HepG2 (cell line): Measurements from ENCODE around the gene TTPAL. TPM values are rescaled to one million over a fixed set of nuclear protein-coding genes. Genes with fewer than 3 reads are reported as not detected.
A peak's percentile ranks its signal among the peaks of the same experiment; 100 is the strongest.

Source experiments
- CEBPB ChIP-seq: IDR thresholded peaks from 2 replicates; pipeline ENCODE4 v1.6.1; 2011; ENCODE audit warnings: low read depth, low read length, improper control_type of control experiment, borderline replicate concordance
- DPF2 ChIP-seq: sonication (generic); formaldehyde crosslinking; IDR thresholded peaks from 2 replicates; pipeline ENCODE4 v1.4.0; 2020; ENCODE audit warnings: mild to moderate bottlenecking, low read depth, missing genetic modification reagents, borderline replicate concordance
- FOXM1 ChIP-seq: sonication (generic); formaldehyde crosslinking; IDR thresholded peaks from 2 replicates; pipeline ENCODE4 v1.5.0; 2020; ENCODE audit warnings: missing genetic modification reagents
- GABPB1 ChIP-seq: IDR thresholded peaks from 2 replicates; pipeline ENCODE4 v1.6.1; 2016; ENCODE audit warnings: mild to moderate bottlenecking, missing genetic modification reagents, moderate library complexity, missing compliant biosample characterization
- MTF2 ChIP-seq: sonication (generic); formaldehyde crosslinking; IDR thresholded peaks from 2 replicates; pipeline ENCODE4 v1.5.0; 2020; ENCODE audit warnings: missing genetic modification reagents, borderline replicate concordance
- REST ChIP-seq, 2 experiments: IDR thresholded peaks; 2 replicates each; pipeline ENCODE4 v1.6.1; 2011 to 2012; ENCODE audit warnings: low read length in 2 of 2, borderline replicate concordance in 1 of 2, low read depth in 1 of 2, mild to moderate bottlenecking in 1 of 2, moderate library complexity in 1 of 2
- SRSF4 ChIP-seq: fragments of 200-400 bp; formaldehyde crosslinking; IDR thresholded peaks from one replicate; pipeline ENCODE4 v1.6.1; 2018; ENCODE audit warnings: mild to moderate bottlenecking, low read depth, low read length, moderate library complexity; ENCODE audit not compliant: poor library complexity, severe bottlenecking
- ZFP37 ChIP-seq: sonication (generic); formaldehyde crosslinking; IDR thresholded peaks from 2 replicates; pipeline ENCODE4 v1.4.0; 2020; ENCODE audit warnings: missing genetic modification reagents, borderline replicate concordance
- ZNF530 ChIP-seq: sonication (generic); formaldehyde crosslinking; IDR thresholded peaks from 2 replicates; pipeline ENCODE4 v1.5.0; 2020; ENCODE audit warnings: low read depth, mild to moderate bottlenecking, missing genetic modification reagents
- ZNF564 ChIP-seq: sonication (generic); formaldehyde crosslinking; IDR thresholded peaks from 2 replicates; pipeline ENCODE4 v1.8.1; 2023; ENCODE audit warnings: mild to moderate bottlenecking, missing genetic modification reagents
- ZNF597 ChIP-seq: sonication (generic); formaldehyde crosslinking; IDR thresholded peaks from 2 replicates; pipeline ENCODE4 v1.5.0; 2020; ENCODE audit warnings: missing genetic modification reagents
- polyA plus RNA-seq, 8 experiments: library from polyadenylated mRNA; depleted of rRNA in 3 of 8; stranded (reverse) in 7 of 8; unstranded in 1 of 8; fragments of >200 nt; fragmentation: Illumina TruSeq in 4 of 8; extraction: Trizol in 4 of 8; gene quantifications; 2 replicates each; pipeline versions ENCODE4 v1.2.1 to v1.2.3, GENCODE V29; 2011 to 2016; ENCODE audit warnings: low read depth in 4 of 8, missing spikeins in 1 of 8, mixed read lengths in 1 of 8; ENCODE audit not compliant: insufficient read depth in 1 of 8
- total RNA-seq, 5 experiments: library from RNA; depleted of rRNA; stranded (reverse); fragments of >200 nt; fragmentation: Illumina TruSeq; extraction: Trizol; gene quantifications; 2 replicates each; pipeline ENCODE4 v1.2.3, GENCODE V29; 2016; ENCODE audit warnings: low read depth in 1 of 5
- TF ChIP-seq, protein P1 (sequence below): sonication (generic); formaldehyde crosslinking; IDR thresholded peaks from 2 replicates; pipeline ENCODE4 v1.4.0; 2020; ENCODE audit warnings: missing genetic modification reagents
- TF ChIP-seq, protein P2 (sequence below): sonication (generic); formaldehyde crosslinking; IDR thresholded peaks from 2 replicates; pipeline ENCODE4 v1.4.0; 2020; ENCODE audit warnings: missing genetic modification reagents, borderline replicate concordance
- TF ChIP-seq, protein P3 (sequence below): sonication (generic); formaldehyde crosslinking; conservative IDR thresholded peaks from 2 replicates; pipeline ENCODE4 v1.5.0; 2020; ENCODE audit warnings: missing genetic modification reagents

Gene TTPAL
- total and polyA plus RNA-seq, 2 of the 13 experiments (the other 11 are each of a cell fraction or from before 2014, with no cell fraction given), result 4.3 to 18.8 TPM

DNA sequence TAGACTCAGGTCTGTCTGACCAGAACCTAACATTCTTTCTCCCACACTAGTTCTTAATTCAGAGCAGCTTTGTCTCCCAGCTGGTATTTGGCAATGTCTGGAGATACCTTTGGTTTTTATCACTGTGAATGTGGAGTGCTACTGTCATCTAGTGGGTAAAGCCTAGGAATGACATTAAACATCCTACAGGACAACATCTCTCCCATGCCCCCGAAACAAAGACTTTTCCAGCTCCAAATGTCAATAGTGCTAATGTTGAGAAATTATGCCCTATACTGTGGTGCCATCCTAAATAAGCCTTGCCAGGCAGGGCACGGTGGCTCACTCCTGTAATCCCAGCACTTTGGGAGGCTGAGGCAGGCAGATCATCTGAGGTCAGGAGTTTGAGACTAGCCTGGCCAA, 4.2 kb upstream of the TTPAL start (continued):
- TF ChIP-seq, protein P1, sequence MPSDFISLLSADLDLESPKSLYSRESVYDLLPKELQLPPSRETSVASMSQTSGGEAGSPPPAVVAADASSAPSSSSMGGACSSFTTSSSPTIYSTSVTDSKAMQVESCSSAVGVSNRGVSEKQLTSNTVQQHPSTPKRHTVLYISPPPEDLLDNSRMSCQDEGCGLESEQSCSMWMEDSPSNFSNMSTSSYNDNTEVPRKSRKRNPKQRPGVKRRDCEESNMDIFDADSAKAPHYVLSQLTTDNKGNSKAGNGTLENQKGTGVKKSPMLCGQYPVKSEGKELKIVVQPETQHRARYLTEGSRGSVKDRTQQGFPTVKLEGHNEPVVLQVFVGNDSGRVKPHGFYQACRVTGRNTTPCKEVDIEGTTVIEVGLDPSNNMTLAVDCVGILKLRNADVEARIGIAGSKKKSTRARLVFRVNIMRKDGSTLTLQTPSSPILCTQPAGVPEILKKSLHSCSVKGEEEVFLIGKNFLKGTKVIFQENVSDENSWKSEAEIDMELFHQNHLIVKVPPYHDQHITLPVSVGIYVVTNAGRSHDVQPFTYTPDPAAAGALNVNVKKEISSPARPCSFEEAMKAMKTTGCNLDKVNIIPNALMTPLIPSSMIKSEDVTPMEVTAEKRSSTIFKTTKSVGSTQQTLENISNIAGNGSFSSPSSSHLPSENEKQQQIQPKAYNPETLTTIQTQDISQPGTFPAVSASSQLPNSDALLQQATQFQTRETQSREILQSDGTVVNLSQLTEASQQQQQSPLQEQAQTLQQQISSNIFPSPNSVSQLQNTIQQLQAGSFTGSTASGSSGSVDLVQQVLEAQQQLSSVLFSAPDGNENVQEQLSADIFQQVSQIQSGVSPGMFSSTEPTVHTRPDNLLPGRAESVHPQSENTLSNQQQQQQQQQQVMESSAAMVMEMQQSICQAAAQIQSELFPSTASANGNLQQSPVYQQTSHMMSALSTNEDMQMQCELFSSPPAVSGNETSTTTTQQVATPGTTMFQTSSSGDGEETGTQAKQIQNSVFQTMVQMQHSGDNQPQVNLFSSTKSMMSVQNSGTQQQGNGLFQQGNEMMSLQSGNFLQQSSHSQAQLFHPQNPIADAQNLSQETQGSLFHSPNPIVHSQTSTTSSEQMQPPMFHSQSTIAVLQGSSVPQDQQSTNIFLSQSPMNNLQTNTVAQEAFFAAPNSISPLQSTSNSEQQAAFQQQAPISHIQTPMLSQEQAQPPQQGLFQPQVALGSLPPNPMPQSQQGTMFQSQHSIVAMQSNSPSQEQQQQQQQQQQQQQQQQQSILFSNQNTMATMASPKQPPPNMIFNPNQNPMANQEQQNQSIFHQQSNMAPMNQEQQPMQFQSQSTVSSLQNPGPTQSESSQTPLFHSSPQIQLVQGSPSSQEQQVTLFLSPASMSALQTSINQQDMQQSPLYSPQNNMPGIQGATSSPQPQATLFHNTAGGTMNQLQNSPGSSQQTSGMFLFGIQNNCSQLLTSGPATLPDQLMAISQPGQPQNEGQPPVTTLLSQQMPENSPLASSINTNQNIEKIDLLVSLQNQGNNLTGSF, result no peak
- TF ChIP-seq MTF2 (no peak), DPF2 (CRISPR knock-in tag) (no peak), CEBPB (peak; percentile 85; the same call in 1 of the 2 replicates), ZNF597 (no peak), REST (IDR thresholded peaks at IDR 0.05; ENCODE audit: borderline replicate concordance in 1 of 2, low read depth in 1 of 2, low read length in 2 of 2) (no peak), SRSF4 (no peak), ZNF564 (no peak), ZNF530 (no peak), FOXM1 (CRISPR knock-in tag) (no peak), GABPB1 (no peak), ZFP37 (no peak)
- TF ChIP-seq, protein P2, sequence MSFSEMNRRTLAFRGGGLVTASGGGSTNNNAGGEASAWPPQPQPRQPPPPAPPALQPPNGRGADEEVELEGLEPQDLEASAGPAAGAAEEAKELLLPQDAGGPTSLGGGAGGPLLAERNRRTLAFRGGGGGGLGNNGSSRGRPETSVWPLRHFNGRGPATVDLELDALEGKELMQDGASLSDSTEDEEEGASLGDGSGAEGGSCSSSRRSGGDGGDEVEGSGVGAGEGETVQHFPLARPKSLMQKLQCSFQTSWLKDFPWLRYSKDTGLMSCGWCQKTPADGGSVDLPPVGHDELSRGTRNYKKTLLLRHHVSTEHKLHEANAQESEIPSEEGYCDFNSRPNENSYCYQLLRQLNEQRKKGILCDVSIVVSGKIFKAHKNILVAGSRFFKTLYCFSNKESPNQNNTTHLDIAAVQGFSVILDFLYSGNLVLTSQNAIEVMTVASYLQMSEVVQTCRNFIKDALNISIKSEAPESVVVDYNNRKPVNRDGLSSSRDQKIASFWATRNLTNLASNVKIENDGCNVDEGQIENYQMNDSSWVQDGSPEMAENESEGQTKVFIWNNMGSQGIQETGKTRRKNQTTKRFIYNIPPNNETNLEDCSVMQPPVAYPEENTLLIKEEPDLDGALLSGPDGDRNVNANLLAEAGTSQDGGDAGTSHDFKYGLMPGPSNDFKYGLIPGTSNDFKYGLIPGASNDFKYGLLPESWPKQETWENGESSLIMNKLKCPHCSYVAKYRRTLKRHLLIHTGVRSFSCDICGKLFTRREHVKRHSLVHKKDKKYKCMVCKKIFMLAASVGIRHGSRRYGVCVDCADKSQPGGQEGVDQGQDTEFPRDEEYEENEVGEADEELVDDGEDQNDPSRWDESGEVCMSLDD (CRISPR knock-in tag), result no peak
- TF ChIP-seq, protein P3, sequence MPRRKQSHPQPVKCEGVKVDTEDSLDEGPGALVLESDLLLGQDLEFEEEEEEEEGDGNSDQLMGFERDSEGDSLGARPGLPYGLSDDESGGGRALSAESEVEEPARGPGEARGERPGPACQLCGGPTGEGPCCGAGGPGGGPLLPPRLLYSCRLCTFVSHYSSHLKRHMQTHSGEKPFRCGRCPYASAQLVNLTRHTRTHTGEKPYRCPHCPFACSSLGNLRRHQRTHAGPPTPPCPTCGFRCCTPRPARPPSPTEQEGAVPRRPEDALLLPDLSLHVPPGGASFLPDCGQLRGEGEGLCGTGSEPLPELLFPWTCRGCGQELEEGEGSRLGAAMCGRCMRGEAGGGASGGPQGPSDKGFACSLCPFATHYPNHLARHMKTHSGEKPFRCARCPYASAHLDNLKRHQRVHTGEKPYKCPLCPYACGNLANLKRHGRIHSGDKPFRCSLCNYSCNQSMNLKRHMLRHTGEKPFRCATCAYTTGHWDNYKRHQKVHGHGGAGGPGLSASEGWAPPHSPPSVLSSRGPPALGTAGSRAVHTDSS, result no peak
